HTERT RPE-1 (cell line): Measurements from ENCODE around the gene CRCP.
"Not testable (repeated sequence)": the region's sequence is repeated elsewhere in the genome, so short reads cannot be mapped to it uniquely, and the experiment has no call there.

ENCODE experiments used
- in situ Hi-C: fragments of 300-500 bp; cut with MboI; formaldehyde crosslinking; loops from 4 replicates; pipeline ENCODE4 v1.14.3; 2020; ENCODE audit warnings: low sequenced_read_pairs

The CRCP gene

DNA sequence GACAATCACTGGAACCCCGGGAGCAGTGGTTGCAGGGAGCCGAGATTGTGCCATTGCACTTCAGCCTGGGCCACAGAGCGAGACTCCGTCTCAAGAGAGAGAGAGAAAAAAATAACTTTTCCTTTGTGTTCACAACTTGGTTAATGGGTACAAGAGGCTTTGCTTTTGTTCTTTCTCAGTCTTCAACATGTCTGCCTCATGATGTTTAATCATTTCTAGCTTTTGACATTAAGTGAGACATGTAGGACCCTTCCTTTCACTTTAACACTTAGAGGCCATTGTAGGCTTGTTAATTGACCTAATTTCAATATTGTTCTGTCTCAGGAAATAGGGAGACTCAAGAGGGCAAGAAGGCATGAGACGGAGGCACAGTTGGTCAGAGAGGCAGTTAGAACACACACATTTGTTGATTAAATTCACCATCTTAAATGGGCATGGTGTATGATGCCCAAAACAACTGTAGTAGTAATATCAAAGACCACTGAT is 9.3 kb upstream of the CRCP start:
- in situ Hi-C loops: no loop called here

DNA sequence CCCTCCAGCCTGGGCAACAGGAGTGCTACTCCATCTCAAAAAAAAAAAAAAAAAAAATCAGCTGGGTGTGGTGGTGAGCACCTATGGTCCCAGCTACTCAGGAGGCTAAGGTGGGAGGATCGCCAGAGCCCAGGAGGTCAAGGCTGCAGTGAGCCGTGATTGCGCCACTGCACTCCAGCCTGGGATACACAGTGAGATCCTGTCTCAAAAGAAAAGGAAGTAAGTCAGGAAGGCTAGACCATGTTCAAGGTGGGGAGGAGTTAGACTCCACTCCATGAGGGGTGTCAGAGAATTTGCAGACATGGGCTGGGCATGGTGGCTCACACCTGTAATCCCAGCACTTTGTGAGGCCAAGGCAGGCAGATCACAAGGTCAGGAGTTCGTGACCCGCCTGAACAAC is 6.2 kb upstream of the CRCP start:
- in situ Hi-C loops: not testable (repeated sequence)

DNA sequence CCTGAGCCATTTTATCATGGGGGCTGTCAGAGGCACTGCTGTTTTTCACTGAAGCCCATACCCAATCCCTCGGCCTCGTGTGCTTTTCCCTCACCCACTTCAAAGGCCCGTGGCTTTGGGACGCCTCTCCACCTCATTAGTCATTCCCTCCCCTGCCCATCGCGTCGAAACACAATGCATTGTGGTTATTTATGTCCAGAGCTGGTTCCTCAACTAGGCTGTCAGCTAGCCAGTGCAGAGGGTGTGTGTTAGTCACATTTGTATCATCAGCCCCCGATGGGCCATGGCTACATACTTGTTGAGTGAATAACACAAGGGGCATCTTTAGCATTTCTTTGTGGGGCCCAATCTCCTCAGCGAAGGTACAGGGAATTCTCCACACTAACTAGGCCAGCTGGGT is 3.8 kb upstream of the CRCP start:
- in situ Hi-C loops: no loop called here

DNA sequence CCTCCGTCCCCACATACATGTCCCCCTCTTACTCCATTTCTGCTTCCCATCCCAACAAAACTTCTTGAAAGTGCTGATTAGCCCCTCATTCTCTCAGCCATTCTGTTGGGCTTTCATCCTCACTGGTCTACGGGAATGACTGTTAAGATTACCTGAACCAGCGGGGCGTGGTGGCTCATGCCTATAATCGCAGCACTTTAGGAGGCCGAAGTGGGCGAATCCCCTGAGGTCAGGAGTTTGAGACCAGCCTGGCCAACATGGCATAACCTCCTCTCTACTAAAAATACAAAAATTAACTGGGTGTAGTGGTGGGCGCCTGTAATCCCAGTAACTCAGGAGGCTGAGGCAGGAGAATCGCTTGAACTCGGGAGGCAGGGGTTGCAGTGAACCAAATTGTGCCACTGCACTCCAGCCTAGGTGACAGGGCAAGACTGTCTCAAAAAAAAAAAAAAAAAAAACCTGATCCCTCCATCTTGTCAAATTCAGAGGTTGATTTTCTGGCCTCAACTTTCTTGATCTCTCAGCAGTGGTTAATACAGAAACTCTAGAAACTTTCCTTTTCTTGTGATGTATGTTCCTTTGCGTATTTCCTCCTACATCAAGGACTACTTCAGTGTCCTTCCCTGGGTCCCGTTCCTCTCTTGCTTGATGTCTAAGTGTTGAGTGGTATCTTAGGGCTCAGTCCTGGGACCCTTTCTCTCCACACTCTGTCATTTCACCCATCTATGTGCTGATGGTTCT is 2.2 kb downstream of the CRCP start:
- in situ Hi-C loops: not testable (repeated sequence)

DNA sequence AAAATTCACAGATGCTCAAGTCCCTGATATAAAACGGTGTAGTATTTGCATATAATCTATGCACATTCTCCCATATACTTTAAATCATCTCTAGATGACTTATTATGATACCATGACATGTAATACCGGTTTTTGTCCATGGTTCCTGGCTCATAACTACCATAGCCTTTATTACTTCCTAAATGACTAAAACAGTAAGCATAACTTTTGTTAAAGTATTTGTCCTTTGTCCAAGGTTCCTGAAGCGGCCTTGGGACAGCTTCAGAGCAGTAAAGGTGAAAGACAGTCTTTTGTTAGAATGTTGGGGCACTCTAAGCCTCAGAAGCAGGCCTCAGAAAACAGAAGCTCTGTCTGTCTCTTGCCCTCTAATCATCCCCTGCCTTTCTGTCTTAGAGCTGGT is 4.0 kb downstream of the CRCP start:
- in situ Hi-C loops: no loop called here

DNA sequence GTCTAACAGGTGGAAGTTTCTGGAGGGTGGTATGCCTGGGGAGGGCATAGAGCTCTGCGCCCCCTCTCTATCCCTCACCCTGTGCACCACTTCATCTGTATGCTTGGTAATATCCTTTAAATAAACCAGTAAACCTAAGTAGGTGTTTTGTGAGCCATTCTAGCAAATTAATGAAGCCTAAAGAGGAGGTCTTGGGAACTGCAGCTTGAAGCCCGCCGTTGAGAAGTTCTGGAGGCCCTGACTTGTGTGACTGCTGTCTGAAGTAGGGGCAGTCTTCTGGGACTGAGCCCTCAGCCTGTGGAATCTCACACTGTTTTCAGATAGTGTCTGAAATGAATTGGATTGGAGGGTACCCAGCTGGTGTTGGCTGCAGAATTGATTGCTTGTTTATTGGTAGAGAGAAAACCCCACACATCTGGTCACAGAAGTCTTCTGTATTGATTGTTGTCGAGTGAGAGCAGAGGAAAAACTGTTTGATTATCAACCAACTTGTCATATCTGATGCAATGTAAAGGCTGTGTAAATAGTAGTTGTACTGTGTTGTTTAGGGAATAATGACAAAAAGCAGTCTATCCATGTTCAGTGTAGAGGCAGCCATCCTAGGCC is 4.7 kb downstream of the CRCP start:
- in situ Hi-C loops: no loop called here

DNA sequence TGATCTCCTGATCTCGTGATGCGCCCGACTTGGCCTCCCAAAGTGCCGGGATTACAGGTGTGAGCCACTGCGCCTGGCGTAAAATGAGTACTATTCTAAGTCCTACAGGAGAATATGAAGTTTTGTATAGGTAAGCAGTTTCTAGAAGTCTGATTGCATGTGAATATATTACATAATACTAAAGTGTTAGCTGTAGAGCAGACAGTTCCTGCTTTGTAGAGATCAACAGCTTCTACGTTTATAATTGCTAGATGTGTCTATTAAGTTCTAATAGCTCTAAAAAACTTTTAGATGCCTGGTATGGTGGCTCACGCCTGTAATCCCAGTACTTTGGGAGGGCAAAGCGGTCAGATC is 8.5 kb downstream of the CRCP start:
- in situ Hi-C loops: no loop called here

DNA sequence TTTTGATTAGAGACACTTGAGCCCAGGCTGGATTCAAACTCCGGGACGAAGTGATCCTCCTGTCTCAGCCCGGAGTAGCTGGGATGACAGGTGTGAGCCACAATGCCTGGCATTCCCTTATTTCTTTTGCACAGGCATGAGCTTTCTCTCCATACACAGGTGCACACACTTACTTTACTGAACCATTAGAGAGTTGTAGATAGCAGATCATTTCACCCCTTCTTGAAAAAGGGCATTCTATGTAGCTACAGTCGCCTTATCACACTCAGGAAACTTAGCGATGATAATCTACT is 9.9 kb downstream of the CRCP start:
- in situ Hi-C loops: not testable (repeated sequence)

DNA sequence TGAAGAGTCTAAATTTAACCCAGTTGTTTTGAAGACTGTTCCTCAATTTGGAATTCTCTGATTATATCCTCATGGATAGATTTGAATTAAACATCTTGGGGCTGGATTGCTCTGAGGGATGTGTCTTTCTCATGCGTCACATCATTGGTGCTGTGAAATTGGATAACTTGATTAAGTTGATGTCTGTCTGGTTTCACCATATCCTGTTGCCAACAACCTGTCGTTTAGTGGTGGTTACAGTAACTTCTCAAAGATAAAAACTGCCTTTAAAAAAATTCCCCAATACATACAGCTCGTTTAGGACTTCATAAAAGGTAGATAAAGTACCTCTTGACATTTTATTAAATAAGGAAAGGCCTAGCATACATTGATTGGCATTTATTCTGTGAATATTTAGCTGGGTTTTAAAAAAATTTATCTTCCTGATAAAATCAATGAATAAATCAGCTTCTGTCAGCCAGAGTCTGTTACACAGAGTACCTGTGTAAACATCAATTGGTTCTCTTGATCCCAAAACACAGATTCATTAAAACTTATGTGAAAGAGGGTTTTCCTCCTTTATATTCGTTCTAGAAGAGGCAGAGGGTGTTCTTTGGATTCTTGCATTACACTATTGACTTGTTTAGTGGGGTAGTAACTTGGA is 10.5 kb downstream of the CRCP start:
- in situ Hi-C loops: no loop called here

DNA sequence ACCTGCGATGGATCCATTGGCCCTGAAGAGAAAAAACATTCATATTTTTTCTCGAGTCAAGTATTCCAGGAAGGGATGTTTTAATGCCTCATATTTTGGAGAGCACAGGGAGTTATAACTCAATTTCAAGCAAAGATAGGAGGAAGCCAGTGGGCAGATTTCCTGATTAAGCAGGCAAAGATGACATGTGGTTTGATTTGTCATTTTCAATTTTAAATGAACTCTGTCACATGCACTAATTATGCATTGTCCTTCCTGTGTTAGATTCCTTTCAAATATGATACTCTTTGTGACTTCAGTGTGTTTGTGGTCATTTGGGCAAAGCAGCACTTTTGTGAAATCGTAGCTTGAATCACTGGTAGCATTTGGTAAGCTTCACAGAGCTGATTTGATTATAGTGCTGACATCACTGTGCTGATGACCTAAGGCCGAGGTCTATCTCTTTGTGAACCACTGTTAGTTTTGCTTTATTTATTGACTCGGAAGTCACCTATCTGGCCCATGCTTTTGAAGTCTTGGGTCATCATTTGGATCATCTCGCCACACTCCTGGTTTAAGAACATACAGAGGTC is 11.2 kb downstream of the CRCP start:
- in situ Hi-C loops: not testable (repeated sequence)

DNA sequence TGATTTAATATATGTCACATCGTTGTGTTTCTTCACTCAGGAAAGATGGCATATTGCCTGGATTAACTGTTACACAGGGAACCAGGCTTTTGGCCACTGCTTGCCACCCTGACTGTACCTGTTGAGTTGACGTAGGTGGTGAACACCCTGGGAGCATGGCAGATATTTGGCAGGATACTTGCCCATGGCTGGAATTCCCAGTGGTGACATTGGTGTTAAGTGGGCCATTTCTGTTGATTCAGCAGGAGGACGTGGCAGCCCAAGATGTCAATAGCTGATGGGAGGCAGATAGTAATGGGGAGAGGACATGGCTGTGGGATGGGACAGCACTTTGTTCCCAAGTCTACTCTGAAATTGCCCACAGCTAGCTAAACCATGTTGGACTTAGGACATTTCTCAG is 12.5 kb downstream of the CRCP start:
- in situ Hi-C loops: not testable (repeated sequence)

DNA sequence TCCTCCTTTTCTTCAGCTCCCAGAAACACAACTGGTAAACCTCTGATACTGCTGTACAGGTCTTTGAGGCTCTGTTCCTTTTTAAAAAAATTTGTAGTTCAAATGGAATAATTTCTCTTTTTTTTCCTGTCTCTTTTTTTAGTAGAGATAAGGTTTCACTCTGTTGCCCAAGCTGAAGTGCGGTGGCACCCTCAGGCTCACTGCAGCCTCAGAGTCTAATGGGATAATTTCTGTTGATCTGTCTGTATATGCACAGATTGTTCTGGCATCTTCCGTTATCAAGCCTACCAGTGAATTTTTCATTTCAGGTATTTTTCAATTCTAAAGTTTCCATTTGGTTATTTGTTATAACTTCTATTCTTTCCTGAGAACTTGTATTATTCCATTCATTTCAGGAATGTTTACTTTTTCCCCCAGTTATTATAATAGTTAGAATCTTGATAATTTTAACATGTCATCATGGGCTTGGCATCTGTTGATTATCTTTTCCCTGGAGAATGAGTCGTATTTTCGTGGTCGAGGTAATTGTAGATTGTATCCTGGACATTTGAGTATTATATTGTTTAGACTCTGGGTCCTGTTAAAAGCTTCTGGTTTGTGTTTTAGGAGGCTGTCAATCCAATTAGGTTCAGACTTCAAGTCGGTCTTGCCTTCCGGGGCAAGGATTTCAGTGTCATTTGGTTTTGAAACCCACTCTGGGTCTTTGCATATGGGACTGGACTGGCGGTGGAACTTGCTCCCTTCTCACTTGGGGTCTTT is 24.5 kb downstream of the CRCP start:
- in situ Hi-C loops: no loop called here

DNA sequence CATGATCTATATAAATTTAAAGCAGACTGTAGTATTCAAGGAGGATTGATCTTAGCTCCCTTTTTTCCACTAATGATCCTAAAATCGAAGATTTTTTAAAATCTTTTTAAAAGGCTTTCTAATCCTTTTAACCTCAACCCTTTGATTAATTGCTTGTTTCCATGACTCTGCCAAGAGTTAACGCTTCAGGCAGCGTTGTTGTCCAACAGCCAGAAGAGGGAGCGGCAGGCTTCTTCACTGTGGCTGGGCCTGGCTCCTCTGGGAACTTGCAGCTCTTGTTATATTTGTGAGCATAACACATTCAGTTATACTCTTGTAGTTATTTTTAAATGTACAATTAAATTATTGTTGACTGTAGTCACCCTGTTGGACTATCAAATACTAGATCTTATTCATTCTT is 26.3 kb downstream of the CRCP start:
- in situ Hi-C loops: no loop called here

DNA sequence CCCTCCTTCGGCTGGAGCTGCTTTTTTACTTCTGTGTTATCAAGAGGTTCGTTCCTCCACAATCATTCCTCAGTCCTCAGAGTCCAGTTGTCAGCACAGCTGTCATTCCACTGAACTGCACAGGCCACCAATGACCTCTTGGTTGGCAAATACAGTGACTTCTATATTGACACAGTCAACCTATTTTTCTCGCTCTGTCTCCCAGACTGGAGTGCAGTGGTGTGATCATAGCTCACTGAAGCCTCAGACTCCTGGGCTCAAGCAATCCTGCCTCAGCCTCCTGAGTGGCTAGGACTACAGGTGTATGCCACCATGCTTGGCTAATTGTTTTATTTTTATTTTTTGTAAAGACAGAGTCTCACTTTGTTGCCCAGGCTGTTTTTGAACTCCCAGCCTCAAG is 27.7 kb downstream of the CRCP start:
- in situ Hi-C loops: no loop called here

DNA sequence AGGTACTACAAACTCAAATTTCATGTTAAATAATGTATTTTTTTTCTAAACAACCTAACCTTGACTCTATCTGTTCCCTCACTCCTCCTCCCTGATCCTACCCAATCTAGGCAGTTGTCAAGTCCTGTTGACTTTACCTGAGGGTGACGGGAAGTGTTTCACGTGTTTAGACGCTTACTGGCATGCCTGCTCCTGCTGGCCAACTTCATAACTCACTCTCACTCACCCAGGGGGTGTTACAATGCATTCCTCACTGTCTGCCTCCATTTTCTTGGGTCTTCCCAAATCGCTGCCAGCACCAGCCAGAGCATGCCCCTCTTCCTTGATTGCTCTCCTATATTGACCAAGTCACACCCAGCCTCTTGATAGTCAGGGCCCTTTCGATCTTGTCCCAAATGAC is 28.3 kb downstream of the CRCP start:
- in situ Hi-C loops: no loop called here

DNA sequence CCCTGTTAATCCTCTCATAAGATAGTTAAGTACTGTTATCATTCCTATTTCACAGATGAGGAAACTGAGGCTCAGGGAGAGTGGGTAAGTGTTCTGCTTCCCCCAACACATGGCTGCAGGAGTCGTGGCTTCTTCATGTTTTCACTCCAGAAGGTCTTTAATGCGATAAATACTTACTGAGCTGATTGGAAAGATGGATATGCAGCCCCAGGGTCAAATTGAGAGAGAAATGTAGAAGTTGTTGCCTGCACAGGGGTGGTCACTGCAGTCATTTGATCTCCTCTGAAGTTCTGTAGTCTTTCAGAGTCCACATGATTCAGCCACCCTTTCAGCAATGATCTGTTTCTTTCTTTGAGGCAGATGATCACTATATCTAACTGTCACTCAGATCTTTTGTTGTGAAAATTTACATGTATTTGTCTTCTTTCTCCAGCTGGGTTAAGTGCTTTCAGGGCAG is 29.3 kb downstream of the CRCP start:
- in situ Hi-C loops: no loop called here

DNA sequence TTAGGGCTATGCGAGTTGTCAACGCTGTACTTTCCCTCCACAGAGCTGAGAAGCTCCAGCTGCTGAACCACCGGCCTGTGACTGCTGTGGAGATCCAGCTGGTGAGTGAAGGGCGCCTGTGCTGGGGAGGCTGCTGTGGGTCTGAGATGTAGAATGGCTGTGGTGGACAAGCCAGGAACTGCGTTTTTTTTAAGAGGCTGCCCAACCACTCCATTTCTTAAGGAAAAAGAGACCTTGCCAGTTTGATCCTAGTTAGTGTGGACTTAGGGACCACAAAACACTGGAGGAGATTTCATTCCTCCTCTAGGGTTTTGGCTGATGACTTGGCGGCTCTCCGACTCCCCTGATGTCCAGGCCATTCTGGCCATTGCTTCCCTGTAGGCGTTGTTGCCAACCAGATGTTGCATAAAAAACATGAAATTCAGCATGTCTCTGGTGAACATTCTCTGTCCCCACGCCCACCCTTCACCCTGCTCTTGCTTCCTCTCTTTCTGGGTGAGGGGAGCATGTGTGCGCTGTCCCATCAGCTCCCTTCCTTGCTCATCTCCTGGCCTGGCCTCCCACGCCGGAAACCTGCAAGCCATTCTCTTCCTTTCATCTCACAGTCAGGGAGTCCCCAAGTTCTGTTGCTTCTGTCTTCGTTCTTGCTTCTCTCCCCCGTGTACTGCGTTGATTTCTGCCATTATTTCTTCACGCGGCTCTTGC is 30.9 kb downstream of the CRCP start:
- in situ Hi-C loops: no loop called here

DNA sequence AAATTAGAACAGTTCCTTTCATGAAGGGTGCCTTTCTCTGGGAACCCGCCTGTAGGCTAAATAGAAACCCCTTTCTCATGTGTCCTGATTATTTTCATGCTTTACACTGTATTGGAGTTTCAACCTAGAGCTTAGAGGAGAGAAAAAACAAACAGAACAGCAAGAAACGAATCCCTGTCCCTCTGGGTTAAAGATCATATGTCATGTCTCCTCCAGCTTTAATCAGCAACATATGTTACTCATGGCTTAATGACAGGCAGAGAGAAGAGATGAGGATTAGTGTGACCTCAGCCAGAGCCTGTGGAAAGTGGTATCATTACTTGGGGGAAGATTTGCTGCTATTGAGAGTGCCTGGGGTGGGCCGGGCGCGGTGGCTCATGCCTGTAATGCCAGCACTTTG is 32.1 kb downstream of the CRCP start:
- in situ Hi-C loops: no loop called here

DNA sequence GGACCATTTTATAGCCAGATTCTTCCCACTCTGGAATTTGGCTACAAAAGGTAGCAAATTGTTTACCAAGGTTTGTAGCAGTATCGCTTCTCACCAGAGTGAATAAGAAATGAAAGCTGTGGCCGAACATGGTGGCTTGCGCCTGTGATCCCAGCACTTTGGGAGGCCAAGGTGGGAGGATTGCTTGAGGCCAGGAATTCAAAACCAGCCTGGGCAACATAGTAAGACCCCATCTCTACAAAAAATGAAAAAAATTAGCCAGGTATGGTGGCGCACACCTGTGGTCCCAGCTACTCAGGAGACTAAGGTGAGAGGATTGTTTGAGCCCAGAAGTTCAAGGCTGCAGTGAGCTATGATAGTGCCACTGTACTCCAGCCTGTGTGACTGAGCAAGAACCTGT is 33.0 kb downstream of the CRCP start:
- in situ Hi-C loops: not testable (repeated sequence)

DNA sequence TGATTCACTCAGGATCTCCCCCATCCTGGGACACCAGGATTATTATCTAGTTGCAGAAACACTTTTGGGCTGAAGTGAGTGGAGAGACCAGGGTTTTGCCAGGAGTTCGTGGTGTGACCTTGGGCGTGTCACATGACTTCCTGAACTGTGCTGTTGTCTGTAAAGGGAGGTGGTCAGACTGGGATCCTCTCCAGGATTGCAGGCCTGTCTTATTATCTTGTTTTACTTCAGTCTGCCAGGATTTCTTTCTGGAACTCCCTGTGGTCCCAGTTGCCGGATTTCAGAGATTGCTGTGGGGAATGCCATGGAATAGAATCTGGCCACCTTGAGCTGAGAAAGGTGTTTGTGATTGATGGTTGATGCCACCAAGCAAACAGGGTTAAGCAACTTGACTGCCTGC is 35.8 kb downstream of the CRCP start:
- in situ Hi-C loops: no loop called here
